T1000 (cell line): ENCODE results near the gene GIMAP8.
"Not testable (repeated sequence)": the region's sequence is repeated elsewhere in the genome, so short reads cannot be mapped to it uniquely, and the experiment has no call there.

Experiments
- DNase-seq: peaks from one replicate; lab custom pipeline; 2025; ENCODE audit warnings: mixed read lengths; lab: John Stamatoyannopoulos, UW

Gene GIMAP8

DNA sequence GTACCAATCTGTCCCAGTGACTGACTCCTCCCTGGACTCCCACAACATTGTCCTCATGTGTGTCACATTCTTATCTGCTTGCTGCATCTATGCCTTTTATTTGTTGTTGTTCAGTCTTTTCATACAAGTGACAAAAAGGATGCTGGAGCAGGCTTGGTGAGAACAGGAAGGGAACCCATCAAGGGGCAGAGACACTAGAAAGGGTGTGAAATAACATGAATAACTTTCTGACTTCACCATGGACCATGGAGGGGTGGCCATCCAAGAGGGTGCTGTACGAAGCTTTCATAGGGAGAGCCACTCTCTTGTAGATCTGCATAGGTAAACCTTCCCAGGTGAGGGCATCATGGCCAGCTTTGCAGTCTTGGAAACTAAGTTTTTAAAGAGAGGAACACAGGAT is 14.5 kb downstream of the GIMAP8 start:
- no peak for DNase-seq

DNA sequence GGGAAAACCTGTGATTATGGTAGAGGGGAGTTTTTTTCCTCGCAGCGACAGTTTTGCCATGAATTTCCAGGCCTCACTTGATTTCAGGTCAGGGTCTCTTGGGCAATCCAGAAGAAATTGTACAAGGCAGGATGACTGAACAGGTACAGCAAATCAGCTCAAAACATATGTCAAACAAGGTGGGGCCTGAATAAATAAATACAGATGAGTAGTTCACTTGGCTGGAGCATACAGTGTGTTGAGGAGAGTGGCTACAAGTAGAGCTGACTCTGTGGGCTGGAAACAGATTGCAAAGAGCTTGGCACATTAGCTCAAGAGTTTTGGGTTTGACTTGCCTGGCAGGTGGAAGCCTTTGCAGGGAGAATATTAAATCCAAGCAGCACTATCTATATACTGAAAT is 15.0 kb downstream of the GIMAP8 start:
- no peak for DNase-seq

DNA sequence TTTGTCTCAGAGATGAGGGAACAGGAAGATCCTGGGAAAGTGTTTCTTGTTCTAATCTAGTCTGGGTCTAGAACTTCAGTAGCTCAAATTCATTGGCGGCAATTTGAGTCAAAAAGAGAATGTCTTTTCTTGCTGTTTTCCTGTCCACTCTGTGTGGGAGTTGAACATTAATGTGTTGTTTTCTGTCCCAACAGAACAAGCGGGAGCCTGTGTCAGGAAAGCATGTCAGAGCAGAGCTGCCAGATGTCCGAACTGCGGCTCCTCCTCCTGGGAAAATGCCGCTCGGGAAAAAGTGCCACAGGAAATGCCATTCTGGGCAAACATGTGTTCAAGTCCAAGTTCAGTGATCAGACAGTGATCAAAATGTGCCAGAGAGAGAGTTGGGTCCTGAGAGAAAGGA is 16.0 kb downstream of the GIMAP8 start:
- DNase-seq = no peak

DNA sequence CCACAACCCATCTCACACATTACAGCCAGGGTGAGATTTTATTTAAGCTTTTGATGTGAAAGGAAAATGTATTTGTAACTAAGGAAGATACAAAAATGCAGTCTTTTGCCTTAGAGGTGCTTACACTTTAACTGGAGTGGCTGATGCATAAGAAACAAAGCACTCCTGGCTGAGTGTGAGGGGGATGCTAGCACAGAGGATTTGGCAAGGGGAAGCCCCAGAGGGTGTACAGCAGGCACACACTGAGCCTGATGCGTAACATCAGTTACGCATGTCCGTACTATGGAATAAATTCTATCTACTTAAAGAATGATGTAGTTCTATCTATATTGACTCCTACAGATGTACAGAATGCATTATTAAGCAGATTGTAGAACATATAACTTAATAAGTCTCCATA is 17.8 kb downstream of the GIMAP8 start:
- DNase-seq = no peak

DNA sequence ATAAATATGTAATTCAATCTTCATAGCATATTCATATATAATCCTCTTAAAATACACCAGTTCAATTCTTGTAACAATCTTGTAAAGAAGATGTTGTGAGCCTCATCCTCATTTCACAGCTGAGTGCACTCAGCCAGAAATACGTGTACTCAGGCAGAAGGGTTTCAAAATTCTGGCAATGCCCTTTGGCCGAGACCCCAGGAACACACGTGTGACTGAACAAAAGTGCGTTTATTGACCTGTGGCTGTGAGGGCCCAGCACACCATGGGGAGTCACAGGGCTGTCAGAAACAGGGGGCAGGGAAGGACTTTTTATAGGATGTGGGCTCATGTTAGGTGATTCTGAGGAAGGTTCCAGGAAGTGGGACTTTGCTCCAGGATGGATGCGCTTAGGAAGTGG is 21.5 kb downstream of the GIMAP8 start:
- no peak for DNase-seq

DNA sequence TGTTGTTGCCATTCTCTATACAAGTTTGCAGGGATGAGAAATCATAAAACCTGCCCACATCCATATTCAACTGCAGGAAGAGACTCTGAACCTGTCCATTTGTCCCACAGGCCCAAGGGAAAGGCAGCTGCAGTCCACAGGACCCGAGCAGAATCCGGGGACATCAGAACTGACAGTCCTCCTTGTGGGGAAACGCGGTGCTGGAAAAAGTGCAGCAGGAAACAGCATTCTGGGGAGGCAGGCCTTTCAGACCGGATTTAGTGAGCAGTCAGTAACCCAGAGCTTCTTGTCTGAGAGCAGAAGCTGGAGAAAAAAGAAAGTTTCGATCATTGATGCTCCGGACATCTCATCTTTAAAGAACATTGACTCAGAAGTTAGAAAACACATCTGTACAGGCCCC is 23.5 kb downstream of the GIMAP8 start:
- DNase-seq = no peak

DNA sequence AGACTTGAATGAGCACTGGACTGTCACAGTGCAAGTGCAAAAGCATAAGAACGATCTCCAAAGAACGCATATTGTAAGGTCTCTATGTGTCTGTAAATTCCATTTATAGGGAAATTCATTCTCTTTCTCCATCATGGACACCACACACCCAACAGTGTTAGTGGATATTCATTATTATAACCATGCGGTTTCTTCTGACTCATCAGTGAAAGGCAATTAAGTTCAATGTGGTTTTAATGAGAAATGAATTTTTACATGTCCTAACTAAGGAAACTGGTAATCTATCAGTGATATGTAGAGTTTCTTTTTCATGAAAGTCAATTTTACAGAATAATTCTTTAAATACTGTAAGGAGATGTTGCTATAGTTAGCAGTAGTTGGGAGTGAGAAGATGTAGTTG is 25.9 kb downstream of the GIMAP8 start:
- DNase-seq = no peak

DNA sequence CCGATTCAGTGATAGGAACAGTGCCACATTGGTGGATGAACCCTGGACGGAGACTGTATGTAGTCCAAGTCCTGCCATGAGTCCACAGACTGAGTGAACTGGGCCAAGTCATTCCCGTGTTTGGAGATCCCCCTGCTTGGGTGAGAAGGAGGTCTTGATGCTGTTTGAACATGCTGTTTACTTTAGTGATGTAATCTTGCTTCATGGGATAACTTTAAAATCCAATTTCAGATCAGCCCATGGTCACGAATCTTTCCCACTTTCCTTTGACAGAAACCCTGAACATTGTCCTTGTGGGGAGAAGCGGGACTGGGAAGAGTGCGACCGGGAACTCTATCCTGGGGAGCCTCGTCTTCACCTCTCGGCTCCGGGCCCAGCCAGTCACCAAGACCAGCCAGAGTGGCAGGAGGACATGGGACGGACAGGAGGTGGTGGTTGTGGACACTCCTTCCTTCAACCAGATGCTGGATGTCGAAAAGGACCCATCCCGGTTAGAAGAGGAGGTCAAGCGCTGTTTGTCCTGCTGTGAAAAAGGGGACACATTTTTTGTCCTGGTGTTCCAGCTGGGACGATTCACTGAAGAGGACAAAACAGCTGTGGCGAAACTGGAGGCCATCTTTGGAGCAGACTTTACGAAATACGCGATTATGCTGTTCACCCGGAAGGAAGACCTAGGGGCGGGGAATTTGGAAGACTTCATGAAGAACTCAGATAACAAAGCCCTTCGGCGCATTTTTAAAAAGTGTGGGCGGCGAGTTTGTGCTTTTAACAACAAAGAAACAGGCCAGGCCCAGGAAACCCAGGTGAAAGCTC is 26.6 kb downstream of the GIMAP8 start:
- DNase-seq = no peak

DNA sequence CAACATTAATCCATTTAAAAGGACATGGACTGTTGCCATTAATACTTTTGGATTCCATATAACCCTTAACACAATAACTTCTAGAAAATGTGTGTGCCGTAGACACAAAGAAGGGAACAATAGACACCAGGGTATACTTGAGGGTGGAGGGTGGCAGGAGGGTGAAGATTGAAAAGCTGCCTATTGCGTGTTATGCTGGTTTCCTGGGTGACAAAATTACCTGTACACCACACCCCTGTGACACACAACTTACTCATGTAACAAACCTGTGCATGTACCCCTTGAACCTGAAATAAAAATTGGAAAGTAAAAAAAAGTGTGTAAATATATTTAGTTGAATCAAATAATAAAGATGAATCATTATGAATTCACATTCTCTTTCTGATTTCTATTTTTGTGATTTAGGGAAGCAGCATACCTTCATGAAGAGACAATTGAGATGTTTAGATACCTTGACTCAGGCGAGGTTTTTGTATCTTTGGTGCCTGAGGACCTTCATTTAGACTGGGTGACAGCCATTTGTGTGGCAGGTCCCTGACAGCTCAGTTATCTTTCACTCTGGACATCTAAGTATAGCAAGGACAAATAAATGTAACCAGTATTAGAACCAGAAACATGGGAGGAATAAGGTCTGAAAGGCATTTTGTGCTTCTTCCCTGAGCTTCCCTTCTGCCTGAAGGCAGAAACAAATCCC is 28.7 kb downstream of the GIMAP8 start:
- no peak for DNase-seq

DNA sequence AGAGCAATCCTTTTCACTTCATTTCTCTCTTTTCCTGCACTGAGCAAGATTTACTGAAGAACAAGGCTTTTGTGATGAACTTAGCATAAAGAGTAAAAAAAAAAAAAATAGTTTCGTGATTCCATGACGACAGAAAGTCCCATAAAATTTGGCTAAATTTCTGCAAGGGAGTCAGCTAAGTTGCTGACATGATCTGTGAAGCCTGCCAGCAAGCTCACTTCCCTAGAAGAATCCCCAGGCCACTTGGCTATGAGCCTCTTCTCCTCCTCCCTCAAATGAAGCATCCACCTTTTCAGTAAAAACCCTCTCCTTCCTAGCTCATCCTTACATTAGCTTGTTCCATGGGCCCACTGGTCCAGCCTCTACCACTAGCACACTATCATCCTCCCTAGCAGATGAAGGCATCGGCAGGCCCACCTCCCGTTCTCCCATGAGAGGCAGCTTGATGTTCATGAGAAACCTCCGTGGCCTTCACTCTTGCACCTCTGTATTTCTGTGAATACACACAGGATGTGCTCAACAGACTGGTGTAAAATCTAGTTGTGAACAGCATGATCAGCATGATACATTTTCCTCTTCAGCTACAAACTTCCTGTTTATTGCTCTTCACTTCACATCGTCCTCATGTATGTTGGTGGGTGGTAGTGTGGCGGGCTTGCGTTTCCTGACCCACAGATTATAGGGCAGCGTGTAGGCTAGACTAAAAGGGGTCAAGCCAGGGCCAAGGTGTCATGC is 30.9 kb downstream of the GIMAP8 start:
- no peak for DNase-seq

DNA sequence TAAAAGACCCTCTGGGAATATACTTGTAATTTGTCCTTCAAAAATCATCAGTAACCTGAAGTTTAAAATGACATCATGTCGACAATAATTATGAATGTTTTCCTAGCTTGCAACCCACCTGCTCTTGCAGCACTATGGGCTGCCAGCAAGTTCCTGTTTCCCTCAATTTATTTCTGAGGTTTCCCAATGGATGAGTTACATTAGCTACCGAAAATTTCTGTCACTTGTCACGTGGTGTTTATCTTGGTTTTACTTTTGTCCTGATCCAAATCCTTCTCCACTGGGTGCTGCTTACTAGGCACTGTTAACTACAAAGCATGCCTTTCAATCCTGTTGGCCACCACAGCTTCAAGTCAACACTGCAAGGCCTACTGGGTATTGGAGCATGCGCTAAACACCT is 31.5 kb downstream of the GIMAP8 start:
- no peak for DNase-seq

DNA sequence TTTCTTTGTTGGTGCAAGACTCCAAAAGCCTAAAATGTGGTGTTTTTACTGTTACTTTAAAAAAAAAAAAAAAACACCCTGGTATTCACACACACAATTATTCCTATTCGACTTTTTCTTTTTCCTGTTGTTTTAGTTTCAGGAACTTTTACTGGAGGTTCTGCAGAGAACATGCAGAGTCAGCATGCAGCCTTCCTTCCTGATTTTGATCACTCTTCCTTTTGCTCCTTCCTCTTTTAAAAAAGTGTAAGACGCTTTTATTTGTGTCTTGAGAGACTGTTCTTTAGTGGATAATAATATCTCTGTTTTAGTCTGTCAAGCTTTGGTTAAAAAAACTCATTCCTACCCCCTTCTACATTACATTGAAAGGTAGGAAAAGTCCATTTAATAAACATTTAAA is 33.1 kb downstream of the GIMAP8 start:
- DNase-seq = not testable (repeated sequence)

DNA sequence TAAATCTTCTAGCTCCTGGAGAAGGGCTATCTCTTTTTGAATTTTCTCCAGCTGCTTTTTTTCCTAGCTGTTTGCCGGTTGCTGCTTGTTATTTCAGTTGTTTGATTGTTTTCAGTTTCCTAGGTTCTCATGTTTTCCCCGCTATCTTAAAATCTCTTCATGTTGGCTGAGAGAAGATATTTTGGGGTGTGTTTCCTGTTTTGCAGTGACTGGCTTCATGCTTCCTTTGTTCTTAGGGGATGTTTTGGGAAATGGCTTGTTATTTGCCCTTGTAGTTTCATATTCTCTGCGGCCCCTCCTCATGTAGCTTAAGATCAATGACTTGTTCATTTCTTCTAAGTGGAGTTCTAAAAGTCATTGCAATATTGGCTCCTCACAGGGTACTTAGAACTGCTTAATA is 33.6 kb downstream of the GIMAP8 start:
- DNase-seq = not testable (repeated sequence)

DNA sequence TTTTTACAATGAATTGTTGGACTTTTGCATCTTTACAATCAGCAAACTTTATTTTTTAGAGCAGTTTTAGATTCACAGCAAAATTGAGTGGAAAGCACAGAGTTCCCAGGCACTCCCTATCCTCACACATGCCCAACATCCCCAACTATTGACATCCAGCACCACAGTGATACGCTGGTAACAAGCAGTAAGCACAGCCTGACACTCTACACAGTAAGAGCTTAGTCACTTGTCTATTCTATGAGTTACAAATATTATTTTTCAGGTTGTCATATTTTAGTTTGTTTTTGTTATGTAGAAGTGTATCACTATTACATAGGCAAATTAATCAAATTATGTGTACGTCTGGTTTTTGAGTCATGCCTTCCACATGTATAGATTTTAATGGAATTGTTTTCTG is 37.2 kb downstream of the GIMAP8 start:
- no peak for DNase-seq

DNA sequence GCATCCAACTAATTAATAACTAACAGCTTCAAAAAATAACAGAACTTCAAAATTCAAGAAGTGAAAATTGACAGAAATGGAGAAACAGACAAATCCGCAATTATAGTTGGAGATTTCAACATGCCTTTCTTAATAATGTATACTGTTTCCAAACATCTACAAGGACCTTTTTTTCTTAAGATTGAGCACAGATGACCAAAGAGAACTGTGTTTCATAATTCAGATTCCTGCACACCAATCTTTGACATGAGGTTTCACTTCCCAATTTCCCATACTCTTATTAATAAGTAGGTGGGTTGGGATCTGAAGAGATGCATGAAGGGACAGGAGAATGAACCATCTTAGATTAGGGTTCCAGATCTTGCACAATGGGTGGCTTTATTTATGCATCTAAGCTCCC is 39.4 kb downstream of the GIMAP8 start:
- DNase-seq = no peak

DNA sequence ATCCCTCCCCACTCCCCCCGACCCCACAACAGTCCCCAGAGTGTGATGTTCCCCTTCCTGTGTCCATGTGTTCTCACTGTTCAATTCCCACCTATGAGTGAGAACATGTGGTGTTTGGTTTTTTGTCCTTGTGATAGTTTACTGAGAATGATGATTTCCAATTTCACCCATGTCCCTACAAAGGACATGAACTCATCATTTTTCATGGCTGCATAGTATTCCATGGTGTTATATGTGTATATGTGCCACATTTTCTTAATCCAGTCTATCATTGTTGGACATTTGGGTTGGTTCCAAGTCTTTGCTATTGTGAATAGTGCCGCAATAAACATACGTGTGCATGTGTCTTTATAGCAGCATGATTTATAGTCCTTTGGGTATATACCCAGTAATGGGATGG is 43.0 kb downstream of the GIMAP8 start:
- DNase-seq = not testable (repeated sequence)

DNA sequence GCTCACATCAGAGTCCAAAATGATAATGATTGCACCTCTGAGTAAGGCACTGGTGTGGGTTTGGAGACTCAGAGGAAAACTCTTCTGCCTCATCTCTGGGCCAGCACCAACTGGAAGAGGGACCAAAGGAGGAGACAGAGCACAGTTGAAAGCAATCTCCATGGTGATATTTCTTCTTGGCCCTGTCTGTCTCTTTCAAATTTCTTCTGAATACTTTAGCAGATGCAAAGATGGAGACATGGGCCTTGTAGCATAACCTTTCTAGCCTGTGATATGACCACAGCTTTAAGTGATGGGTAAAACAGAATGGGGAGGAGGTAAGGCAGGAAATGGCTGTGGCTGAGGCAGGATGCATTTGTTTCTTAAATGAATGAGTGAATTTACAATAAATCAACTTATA is 52.1 kb downstream of the GIMAP8 start:
- no peak for DNase-seq

DNA sequence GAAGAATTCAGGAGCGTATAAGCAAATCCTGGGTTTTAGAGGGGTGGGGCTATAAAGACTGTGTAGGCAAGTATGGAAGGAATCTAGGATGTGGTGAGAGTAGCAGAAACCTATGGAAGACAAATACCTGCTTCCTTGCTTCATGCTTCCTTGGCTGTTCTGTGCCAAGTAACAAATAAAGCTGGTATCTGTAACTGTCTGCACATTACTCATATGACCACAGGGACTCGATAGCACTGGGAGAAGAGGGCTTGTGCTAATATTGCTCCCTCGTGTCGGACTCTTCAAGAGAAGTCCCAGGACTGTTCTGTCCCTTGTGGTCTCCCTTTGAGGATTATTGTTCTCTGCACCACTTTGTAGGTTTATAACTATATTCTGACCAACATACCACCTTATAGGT is 52.7 kb downstream of the GIMAP8 start:
- no peak for DNase-seq

DNA sequence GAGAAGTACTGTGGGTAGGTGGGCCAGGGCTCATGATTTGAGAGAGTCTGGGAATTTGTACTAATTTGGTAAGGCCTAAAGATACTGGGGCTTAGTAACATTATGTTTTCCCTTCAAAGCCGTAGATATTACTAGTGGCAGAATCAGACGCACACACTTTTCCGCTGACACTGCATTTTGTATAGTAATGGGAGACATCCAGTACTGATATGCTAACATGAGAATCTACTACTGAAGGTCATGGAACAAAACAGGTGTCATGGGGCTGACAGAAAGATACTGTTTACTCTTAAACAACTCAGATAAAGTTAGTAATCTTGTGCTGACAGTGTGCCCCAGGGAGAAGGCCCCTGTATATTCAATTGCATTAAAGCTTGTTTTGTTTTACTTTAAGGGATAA is 53.2 kb downstream of the GIMAP8 start:
- no peak for DNase-seq

DNA sequence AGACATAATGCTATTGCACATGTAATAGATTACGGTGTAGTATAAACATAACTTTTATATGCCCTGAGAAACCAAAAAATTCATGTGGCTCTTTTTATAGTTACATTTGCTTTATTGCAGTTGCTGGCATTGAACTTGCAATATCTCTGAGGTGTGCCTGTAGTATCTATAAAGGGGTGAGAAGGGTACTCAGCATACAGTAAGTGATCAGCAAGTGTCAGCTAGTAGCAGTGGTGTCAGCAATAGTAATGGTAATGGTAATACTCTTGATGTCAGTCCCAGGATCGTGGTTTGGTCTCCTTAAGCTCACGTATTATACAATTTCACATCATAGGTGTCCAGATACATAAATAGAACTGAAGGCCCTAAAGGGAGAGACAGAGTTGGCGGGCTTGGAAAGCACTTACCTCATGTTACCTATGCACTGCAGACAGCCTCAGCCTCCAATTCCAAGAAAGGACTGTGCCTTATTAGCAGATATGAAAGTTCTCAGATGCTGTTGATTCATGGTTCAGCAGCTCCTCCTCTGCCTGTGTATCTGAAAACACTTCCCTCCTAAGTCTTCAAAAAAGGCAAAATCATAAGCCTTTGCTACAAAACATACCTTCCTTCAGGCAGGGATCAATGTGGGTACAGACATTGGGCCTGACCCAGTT is 57.6 kb downstream of the GIMAP8 start:
- no peak for DNase-seq

DNA sequence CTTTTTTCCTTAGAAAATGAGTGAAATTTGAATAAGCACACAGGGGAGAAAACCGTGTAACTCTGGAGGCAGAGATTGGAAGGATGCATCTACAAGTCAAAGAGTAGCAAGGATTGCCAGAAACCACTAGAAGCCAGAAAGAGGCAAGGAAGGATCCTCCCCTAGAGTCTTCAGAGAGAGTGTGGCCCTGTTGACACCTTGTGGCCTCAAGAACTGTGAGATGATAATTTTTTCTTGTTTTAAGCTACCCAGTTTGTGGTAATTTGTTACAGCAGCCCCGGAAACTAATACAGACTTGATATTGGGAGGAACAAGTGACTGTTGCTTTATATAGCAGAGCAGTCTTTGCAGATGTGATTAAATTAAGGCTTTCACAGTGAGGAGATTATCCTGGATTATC is 60.6 kb downstream of the GIMAP8 start:
- DNase-seq = no peak

DNA sequence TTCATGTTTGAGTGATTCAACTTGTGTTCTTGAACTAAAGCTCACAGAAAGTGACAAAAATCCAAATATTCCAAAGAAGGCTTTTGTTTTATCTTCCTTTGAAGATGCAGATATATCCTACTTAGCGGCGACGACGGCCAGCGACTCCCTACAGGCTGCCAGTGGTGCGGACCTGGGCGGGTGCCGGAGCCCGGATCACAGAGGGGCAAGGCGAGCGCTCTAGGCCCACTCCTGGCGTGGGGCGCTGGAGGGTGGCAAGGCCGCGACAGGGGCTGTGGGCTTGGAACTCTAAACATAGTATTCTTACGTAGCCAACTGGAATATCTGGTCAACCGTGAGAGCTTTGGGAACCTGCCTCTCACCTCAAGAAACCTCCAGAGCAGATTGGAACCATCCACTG is 63.3 kb downstream of the GIMAP8 start:
- DNase-seq = no peak
